ENCODE results near the gene LCN12.
"Not testable (repeated sequence)": the region's sequence is repeated elsewhere in the genome, so short reads cannot be mapped to it uniquely, and the experiment has no call there.

Gene LCN12

DNA sequence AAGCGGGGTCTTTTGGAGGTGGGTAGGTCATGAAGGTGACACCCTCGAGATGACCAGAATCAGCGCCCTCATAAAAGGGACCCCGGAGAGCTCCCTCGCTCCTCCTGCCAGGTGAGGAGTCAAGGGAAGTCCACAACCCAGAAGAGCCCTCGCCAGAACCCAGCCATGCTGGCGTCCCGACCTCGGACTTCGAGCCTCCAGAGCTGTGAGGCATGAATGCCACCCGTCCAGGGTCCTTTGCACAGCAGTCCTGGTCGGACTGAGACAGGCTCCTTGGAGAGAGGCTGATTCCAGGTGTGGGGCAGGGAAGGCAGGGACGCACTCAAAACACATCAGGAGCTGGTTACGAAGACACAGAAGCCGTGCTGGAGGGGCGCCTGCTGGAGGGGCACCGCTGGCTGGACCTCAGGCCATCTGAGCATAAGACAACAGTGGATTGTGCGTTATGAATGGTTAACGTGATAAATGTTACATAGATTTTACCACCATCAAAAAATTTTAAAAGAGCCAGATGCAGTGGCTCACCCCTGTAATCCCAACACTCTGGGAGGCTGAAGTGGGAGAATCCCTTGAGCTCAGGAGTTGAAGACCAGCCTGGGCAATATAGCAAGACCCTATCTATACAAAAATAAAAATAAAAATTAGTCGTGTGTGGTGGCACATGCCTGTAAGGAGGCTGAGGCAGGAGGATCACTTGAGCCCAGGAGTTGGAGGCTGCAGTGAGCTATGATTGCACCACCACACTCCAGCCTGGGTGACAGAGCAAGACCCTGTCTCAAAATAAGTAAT, 50.0 kb downstream of the LCN12 start:
- peaks cover 19% of the 10 kb centered on the region for H3K4me1 Mint-ChIP-seq (ENCODE audit: low read depth)
- H3K27ac Mint-ChIP-seq: no peak overlapping the region
- no peaks in the 10 kb centered on the region for H3K9me3 Mint-ChIP-seq

DNA sequence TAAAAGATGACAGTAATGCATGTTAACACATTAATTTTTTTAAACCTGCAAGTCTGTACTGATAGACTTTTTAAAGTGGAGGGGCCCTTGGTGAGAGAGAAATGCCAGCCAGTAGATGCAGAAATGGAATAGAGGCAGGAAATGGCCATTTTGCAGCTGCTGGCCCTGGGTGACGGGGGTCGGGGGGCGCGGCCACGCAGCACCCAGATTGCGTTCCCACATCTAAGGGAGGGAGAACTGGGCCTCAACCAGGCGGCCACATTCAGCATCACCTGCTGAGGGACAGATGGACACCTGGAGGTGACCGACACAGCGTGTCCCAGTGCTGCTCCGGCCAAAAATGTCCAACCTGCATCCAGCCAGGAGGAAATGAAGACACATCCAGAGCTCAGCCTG, 50.6 kb downstream of the LCN12 start:
- Mint-ChIP-seq H3K27ac (no peak overlapping the region), H3K27me3 (ENCODE audit: low read depth) (peaks cover 2% of the 10 kb centered on the region), H3K4me1 (ENCODE audit: low read depth) (peaks cover 17% of the 10 kb centered on the region), H3K36me3 (ENCODE audit: low read depth) (no peaks in the 10 kb centered on the region), H3K9me3 (no peaks in the 10 kb centered on the region), H3K4me3 (no peak overlapping the region)

More for the DNA sequence above, 50.0 kb downstream of the LCN12 start:
- Mint-ChIP-seq H3K27me3 (ENCODE audit: low read depth) (peaks cover 4% of the 10 kb centered on the region), H3K4me3 (no peak overlapping the region), H3K36me3 (ENCODE audit: low read depth) (no peaks in the 10 kb centered on the region)

DNA sequence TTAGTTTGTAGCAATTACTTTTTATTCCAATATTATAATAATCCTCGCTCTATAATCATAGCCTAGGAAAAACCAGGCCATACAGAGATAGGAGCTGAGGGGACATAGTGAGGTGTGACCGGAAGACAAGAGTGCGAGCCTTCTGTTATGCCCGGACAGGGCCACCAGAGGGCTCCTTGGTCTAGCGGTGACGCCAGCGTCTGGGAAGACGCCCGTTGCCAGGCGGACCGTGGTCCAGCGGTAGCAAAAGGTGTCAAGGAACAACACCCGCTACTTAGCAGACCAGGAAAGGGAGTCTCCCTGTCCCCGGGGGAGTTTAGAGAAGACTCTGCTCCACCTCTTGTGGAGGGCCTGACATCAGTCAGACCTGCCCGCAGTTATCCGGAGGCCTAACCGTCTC, 52.2 kb downstream of the LCN12 start:
- H3K27ac Mint-ChIP-seq; H3K36me3 Mint-ChIP-seq (ENCODE audit: low read depth); H3K9me3 Mint-ChIP-seq; H3K27me3 Mint-ChIP-seq (ENCODE audit: low read depth); H3K4me3 Mint-ChIP-seq: not testable (repeated sequence)
- H3K4me1 Mint-ChIP-seq (ENCODE audit: low read depth): peaks cover 10% of the 10 kb centered on the region

Data from T-helper 1 cell treated with Interleukin-12 subunit alpha and Interleukin-12 subunit beta and Interleukin-4 antibody, amounts not matched to agents 30 μg/mL and 1 μg/mL, for 36 hours (primary cell).